ENCODE data around the gene GJD3.

Gene GJD3

DNA sequence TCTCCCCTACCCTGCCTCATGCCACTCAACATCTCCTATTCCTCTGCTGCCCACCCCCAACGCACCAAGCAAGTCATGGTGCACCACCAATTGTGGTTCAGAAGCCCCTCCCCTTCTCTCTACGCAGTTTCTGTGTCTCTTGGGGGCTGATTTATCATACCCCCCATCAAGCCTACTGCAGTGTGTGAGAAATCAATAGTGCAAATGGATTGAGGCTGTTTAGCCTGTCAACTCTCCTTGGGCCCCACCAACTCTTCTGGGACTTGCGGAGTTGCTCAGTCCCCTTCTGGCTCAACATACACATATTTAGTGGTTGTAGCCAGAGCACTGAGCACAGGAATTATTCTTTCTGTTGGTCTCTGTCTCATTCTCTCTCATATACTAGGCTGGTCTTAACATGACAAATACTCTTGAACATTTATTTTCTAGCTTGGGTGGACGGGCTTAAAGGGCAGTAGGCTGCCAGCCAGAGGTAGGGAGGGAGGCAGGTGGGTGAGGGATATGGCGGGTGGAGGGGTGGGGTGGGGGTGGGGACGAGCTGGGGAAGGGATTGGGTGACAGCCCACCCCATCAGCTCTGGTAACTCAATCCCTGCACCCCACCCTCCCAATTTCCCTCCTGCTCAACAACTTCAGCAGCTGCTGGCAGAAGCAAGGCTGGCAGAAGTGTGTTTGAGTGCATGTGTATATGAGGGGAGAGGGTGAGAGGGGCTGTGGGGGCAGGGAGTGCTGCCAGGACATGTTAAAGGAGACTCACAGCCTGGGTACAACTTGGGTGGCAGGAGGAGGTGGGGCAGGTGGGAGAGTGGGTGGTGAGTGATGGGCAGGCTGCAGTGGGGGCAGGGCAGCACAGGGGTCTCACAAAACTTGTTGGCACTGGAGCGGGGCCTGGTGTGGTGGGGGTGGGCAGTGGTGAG is 50.6 kb downstream of the GJD3 start:
- DNase-seq (ENCODE audit: extremely low read depth in 1 of 2, low read depth in 1 of 2): no peak
